IPS-20b (cell line): ENCODE data around the gene ZBTB22.
A peak's percentile ranks its signal among the peaks of the same experiment; 100 is the strongest.
"Not testable (repeated sequence)": the region's sequence is repeated elsewhere in the genome, so short reads cannot be mapped to it uniquely, and the experiment has no call there.

ENCODE experiments used
- H3K27ac ChIP-seq: one replicate; pipeline ENCODE4 v1.5.1; 2013; ENCODE audit warnings: low read length
- H3K27me3 ChIP-seq: 2 replicates; pipeline ENCODE4 v1.6.1; 2013; ENCODE audit warnings: mild to moderate bottlenecking, low read length, inconsistent platforms; ENCODE audit not compliant: insufficient read depth
- H3K36me3 ChIP-seq: 2 replicates; pipeline ENCODE4 v1.6.1; 2013; ENCODE audit warnings: low read depth, mild to moderate bottlenecking, inconsistent platforms, low read length, moderate library complexity; ENCODE audit not compliant: insufficient read depth
- H3K4me1 ChIP-seq: 2 replicates; pipeline ENCODE4 v1.6.1; 2013; ENCODE audit warnings: mild to moderate bottlenecking, control low read depth, inconsistent platforms, low read length, moderate library complexity; ENCODE audit not compliant: insufficient read depth
- H3K4me3 ChIP-seq: 2 replicates; pipeline ENCODE4 v1.5.1; 2013; ENCODE audit warnings: mild to moderate bottlenecking, low read length, inconsistent platforms
- H3K9ac ChIP-seq: 2 replicates; pipeline ENCODE4 v1.6.1; 2013; ENCODE audit warnings: low read depth, mild to moderate bottlenecking, inconsistent platforms, low read length, moderate library complexity
- H3K9me3 ChIP-seq: 2 replicates; pipeline ENCODE4 v1.6.1; 2013; ENCODE audit warnings: mild to moderate bottlenecking, low read depth, low read length, inconsistent platforms; ENCODE audit not compliant: insufficient read depth

The ZBTB22 gene

DNA sequence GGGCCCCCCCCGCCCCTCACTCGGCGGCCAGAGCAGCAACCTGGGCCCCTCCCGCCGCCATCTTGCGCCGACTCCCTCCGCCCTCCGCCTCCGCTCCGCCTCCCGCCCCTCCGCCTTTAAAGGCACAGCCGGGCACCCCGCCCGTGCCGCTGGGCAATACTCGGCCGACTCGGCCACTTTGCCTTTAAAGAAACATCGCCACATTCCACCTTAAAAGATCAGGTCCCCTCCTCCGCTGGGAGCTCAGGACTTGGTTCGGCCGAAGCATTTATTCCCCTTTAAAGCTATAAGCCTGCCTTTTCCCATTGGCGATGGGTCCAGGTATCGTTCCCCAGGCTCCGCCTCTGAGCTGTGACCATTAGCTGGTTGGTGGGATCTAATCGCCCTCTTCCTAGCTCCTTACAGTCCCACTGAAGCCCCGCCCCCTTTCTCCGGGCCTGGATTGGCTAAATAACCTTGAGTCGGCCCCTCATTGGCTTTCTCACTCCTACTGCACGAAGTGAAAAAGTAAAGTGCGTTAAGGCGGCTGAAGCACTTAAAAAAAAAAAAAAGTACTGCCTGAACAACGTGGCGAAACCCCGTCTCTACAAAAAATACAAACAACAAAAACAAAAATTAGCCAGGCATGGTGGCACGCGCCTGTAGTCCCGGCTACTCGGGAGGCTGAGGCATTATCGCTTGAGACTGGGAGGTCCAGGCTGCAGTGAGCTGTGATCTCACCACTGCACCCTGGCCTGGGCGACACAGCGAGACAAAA is at the start of gene ZBTB22:
Gene ZBTB22 (minus strand): TSS at position 76 of the 757 bp plus-strand sequence. CDS start 828 bp downstream, outside the sequence.
- Histone ChIP-seq H3K27me3 (no peaks in the 10 kb centered on the region), H3K36me3 (peaks cover 39% of the 10 kb centered on the region), H3K9me3 (no peaks in the 10 kb centered on the region), H3K4me3 (peak within 1 kb of the TSS; percentile 73), H3K4me1 (peaks cover 23% of the 10 kb centered on the region), H3K27ac (peak within 1 kb of the TSS; percentile 29), H3K9ac (peak within 1 kb of the TSS; percentile 79)

- H3K27ac ChIP-seq: no peak overlapping the region
Observed at GRCh38 chr6:33367009-33367714, 49.6 kb upstream of the ZBTB22 start.

DNA sequence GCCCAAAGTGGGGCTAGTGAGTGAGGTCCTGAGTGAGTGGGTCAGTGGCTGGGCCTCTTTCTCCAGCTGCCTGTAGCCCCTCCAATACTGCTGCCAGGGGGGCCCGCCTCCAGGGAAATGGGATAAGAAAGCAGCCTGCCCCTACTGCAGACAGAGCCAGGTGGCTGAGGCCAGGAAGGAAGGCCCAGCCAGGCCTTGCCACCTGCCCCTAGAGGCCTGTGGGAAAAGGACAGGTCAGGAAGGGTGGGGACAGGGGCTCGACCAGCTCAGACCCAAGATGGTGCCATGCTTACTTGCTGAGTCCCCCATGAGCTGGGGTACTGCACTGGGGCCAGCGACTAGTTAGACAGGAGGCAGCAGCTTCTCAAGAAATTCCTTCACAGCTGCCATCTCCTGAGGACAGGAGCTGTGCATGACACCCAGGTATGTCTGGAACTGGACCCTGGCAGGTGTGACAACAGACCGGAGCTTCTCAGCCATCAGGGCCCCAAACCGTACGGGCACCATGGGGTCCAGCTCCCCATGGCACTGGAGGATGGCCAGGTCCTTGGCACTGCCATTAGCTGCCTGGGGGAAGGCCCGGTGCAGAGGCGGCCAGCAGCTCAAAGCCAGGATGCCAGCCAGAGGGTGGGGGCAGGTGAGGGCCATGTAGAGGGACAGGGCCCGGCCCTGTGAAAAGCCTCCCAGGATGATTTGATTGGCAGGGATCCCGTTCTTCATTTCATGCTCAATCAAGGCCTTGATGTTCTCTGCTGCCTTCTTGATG is 47.8 kb upstream of the ZBTB22 start:
- not testable (repeated sequence) for H3K4me1 ChIP-seq, H3K4me3 ChIP-seq

More at GRCh38 chr6:33367009-33367714, 49.6 kb upstream of the ZBTB22 start:
- no peak overlapping the region for H3K4me3 ChIP-seq
- no peaks in the 10 kb centered on the region for H3K27me3 ChIP-seq
- no peaks in the 10 kb centered on the region for H3K36me3 ChIP-seq
- H3K4me1 ChIP-seq: peaks cover 5% of the 10 kb centered on the region; the same call in 1 of the 2 replicates
- H3K9ac ChIP-seq: no peak overlapping the region
- H3K9me3 ChIP-seq: no peaks in the 10 kb centered on the region

DNA sequence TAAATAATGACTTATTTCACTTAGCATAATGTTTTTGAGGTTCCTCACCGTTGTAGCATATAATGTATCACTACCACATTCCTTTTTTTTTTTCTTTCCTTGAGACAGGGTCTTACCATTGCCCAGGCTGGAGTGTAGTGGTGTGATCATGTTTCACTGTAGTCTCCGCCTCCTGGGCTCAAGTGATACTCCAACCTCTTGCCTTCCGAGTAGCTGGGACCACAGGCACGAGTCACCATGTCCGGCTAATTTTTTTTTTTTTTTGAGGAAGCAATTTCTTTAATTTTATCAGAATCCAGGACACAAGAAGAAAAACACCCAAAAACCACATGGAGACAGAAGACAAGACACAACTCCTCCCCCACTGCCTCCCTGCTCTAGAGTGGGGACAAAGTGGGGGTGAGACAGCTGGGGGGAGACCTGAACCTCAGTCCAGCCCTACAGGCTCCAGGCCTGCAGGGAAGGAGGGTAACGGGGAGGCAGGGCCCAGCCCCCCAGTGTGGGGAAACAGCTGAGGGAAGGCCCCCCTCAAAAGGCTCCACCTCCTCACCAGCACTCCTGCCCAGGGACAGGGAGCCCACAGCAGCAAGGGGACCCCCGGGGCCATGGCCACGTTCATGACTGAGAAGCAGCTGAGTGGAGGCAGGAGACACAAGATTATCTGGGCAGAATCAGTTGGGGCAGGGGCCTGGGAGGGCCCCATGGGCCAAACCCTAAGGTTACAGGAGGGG is 47.1 kb upstream of the ZBTB22 start:
- H3K9ac ChIP-seq, H3K27me3 ChIP-seq, H3K36me3 ChIP-seq, H3K9me3 ChIP-seq, H3K4me1 ChIP-seq, H3K27ac ChIP-seq, H3K4me3 ChIP-seq: not testable (repeated sequence)

More for the DNA sequence above, 47.8 kb upstream of the ZBTB22 start:
- H3K9me3 ChIP-seq, H3K27ac ChIP-seq, H3K36me3 ChIP-seq, H3K9ac ChIP-seq, H3K27me3 ChIP-seq: not testable (repeated sequence)

DNA sequence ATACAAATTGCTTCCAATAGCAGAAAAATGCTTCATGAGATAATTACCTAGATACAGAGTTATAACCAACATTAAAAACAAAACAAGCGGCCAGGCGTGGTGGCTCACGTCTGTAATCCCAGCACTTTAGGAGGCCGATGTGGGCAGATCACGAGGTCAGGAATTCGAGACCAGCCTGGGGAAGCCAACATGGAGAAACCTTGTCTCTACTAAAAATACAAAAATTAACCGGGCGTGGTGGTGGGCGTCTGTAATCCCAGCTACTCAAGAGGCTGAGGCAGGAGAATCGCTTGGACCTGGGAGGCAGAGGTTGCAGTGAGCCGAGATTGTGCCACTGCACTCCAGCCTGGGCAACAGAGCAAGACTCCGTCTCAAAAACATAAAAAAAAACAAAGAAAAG is 45.9 kb upstream of the ZBTB22 start:
- H3K4me3 ChIP-seq, H3K36me3 ChIP-seq, H3K4me1 ChIP-seq, H3K9me3 ChIP-seq, H3K9ac ChIP-seq, H3K27me3 ChIP-seq, H3K27ac ChIP-seq: not testable (repeated sequence)

DNA sequence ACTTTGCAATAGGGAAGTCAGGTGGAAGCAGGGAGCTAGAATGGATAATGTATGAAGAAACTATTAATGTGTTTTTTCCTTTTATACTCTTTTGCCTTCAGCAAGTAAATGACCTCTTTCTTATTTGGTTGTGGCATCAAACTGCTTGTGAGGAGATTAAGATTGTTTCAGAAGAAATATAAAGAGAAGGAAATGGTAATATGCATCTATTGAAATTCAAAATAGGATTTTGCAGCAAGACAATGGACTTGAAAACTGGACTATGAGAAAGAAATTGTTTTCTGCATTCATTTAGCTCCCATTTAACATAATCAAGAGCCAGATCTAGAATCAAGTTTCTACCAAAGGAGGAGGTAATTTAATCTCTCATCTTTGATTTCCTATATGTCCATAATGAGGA is 41.8 kb upstream of the ZBTB22 start:
- peaks cover 8% of the 10 kb centered on the region; the same call in 1 of the 2 replicates for H3K4me1 ChIP-seq
- no peaks in the 10 kb centered on the region for H3K27me3 ChIP-seq
- H3K27ac ChIP-seq: no peak overlapping the region
- H3K4me3 ChIP-seq: no peak overlapping the region
- H3K36me3 ChIP-seq: no peaks in the 10 kb centered on the region
- H3K9ac ChIP-seq: no peak overlapping the region
- H3K9me3 ChIP-seq: no peaks in the 10 kb centered on the region

- H3K27ac ChIP-seq, H3K4me3 ChIP-seq, H3K36me3 ChIP-seq, H3K27me3 ChIP-seq, H3K9me3 ChIP-seq, H3K9ac ChIP-seq, H3K4me1 ChIP-seq: not testable (repeated sequence)
Observed at GRCh38 chr6:33357160-33357871, 39.8 kb upstream of the ZBTB22 start.

DNA sequence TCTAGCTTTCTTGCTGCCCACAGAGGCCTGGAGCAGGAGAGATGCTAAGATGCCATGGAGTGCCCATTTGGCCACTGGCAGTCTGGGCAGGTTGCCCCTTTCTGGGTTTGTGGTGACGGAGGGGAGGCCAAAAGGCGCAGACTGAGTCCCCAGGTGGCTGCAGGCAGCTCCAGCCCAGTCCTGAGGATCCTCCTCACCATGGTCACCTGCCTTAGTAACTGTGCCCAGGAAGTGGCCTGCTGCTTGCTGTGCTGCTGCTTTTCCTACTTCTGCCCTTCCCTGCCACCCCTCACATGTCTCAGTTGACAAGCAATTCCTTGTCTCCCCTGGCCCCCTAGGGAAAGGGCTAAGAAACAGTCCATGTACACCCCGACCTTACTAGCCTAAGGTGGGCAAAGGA is 38.8 kb upstream of the ZBTB22 start:
- no peaks in the 10 kb centered on the region for H3K27me3 ChIP-seq
- peaks cover 5% of the 10 kb centered on the region; the same call in 1 of the 2 replicates for H3K4me1 ChIP-seq
- H3K9ac ChIP-seq: no peak overlapping the region
- H3K36me3 ChIP-seq: no peaks in the 10 kb centered on the region
- no peak overlapping the region for H3K4me3 ChIP-seq
- H3K27ac ChIP-seq: no peak overlapping the region
- no peaks in the 10 kb centered on the region for H3K9me3 ChIP-seq

- H3K27ac ChIP-seq, H3K4me1 ChIP-seq, H3K9me3 ChIP-seq, H3K36me3 ChIP-seq, H3K9ac ChIP-seq, H3K27me3 ChIP-seq, H3K4me3 ChIP-seq: not testable (repeated sequence)
Observed at GRCh38 chr6:33355860-33356259, 38.3 kb upstream of the ZBTB22 start.

DNA sequence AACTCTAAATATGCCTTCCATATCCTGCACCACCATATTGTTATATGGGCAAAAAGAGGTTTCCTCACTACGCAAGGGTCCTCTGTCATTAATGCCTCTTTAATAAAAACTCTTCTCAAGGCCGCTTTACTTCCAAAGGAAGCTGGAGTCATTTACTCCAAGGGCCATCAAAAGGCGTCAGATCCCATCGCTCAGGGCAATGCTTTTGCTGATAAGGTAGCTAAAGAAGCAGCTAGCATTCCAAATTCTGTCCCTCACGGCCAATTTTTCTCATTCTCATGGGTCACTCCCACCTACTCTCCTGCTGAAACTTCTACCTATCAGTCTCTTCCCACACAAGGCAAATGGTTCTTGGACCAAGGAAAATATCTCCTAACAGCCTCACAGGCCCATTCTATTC is 30.3 kb upstream of the ZBTB22 start:
- H3K4me3 ChIP-seq: no peak overlapping the region

GRCh38 chr6:33346972-33347371 is 29.4 kb upstream of the ZBTB22 start:
- H3K9me3 ChIP-seq, H3K4me1 ChIP-seq, H3K4me3 ChIP-seq, H3K27ac ChIP-seq, H3K27me3 ChIP-seq, H3K36me3 ChIP-seq, H3K9ac ChIP-seq: not testable (repeated sequence)

More for the DNA sequence above, 30.3 kb upstream of the ZBTB22 start:
- no peaks in the 10 kb centered on the region for H3K4me1 ChIP-seq
- no peaks in the 10 kb centered on the region for H3K9me3 ChIP-seq
- no peak overlapping the region for H3K27ac ChIP-seq
- H3K9ac ChIP-seq: no peak overlapping the region
- H3K36me3 ChIP-seq: no peaks in the 10 kb centered on the region
- H3K27me3 ChIP-seq: no peaks in the 10 kb centered on the region
